Astrocyte of the cerebellum (primary cell): ENCODE results near the gene NOVA2.

ENCODE experiments used
- DNase-seq: peaks from one replicate; pipeline ENCODE4 v3.0.0-alpha.2; 2011; ENCODE audit warnings: low read depth
- H3K4me3 ChIP-seq: 2 replicates; pipeline ENCODE4 v1.5.1; 2011; ENCODE audit warnings: mild to moderate bottlenecking, low read depth, low read length, moderate library complexity
- in situ Hi-C: cut with HindIII; loops from 2 replicates; pipeline ENCODE4 v1.10.0; 2017; ENCODE audit warnings: low sequenced_read_pairs
- TF ChIP-seq, protein P1 (sequence below): IDR thresholded peaks from 2 replicates; pipeline ENCODE4 v1.5.1; 2012; ENCODE audit warnings: low read length, low read depth, moderate library complexity, mild to moderate bottlenecking; ENCODE audit errors: missing control alignments

Gene NOVA2

DNA sequence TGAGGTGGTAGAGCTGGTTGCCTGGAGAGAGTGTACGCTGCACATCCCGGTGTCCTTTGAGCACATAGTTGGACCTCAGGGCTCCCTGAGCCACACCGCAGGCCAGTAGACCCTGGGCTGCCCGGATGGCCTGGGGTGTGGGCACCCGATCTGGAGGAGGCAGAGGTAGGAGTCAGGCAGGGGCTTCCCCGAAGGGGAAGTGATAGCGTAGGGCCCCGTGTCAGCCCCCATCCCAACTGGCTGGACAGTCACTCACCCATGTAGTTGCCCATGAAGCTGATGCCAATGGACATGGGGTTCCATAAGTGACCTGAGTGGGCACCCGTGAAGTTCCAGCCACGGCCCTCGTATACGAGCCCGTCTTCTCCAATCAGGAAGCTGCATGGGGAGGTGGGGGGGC, 45.6 kb upstream of the NOVA2 start:
- DNase-seq = no peak
- TF ChIP-seq, protein P1, sequence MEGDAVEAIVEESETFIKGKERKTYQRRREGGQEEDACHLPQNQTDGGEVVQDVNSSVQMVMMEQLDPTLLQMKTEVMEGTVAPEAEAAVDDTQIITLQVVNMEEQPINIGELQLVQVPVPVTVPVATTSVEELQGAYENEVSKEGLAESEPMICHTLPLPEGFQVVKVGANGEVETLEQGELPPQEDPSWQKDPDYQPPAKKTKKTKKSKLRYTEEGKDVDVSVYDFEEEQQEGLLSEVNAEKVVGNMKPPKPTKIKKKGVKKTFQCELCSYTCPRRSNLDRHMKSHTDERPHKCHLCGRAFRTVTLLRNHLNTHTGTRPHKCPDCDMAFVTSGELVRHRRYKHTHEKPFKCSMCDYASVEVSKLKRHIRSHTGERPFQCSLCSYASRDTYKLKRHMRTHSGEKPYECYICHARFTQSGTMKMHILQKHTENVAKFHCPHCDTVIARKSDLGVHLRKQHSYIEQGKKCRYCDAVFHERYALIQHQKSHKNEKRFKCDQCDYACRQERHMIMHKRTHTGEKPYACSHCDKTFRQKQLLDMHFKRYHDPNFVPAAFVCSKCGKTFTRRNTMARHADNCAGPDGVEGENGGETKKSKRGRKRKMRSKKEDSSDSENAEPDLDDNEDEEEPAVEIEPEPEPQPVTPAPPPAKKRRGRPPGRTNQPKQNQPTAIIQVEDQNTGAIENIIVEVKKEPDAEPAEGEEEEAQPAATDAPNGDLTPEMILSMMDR = no peak
- in situ Hi-C loops = no loop called here
- no peak overlapping the region for H3K4me3 ChIP-seq

DNA sequence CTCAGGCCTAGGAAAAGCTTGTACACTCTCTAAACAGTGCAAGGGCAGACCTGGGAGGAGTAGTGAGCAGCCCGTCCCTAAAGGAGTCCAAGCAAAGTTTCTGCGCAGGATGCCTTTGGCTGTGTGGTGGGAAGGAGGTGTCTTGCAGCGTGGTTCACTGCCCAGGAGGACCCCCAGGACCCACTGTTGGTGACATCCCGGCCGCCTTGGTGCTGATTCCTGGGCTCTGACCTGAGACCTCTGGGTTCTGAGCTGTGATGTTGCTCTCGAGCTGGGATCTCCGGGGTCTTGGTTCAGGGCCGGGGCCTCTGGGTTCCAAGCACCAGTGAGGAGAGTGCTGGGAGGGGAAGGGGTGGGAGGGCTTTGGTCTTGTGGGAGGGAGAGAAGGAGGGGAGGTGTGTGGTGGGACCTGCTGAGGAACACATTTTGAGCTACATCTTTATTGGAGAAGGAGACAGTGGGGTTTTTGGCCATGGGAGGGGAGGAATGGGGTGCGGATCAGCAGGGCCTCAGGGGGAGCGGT, 45.1 kb upstream of the NOVA2 start:
- DNase-seq = no peak
- in situ Hi-C loops = no loop called here
- TF ChIP-seq, protein P1 = no peak
- no peak overlapping the region for H3K4me3 ChIP-seq

DNA sequence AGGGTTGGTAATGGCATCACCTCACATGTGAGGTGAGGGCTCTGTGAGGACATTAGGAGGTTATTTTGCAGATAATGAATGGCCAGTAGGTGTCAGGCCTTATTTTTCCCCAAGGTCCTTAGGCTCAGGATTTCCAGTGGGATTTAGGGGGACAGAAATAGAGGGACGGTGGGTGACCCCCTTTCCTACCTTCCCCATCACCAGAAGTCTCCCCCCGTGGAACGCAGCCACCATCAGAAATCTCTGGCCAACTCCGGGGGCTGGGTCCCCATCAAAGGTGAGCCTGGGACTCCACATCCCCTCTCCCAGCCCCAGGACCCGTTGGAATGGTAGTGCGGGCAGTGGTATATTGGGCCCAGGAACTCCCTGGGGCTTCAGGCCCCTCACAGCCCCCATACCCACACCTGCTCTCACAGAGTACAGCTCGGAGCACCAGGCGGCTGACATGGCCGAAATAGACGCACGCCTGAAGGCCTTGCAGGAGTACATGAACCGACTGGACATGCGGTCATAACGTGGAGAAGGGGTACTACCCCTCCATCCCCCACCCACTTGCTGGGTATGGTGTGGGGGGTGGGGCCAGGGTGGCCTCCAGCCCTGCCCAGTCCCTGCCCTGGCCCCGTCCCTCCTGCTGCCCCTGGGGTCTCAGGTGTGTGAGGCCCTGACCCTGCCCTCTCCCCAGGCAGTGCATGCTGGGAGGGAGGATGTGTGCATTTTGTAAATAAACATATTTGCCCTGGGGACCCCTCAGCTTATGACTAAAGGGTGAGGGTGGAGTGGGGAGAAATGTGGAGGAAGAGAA, 44.4 kb upstream of the NOVA2 start:
- in situ Hi-C loops = no loop called here
- TF ChIP-seq, protein P1 = no peak
- H3K4me3 ChIP-seq = no peak overlapping the region
- DNase-seq = no peak

DNA sequence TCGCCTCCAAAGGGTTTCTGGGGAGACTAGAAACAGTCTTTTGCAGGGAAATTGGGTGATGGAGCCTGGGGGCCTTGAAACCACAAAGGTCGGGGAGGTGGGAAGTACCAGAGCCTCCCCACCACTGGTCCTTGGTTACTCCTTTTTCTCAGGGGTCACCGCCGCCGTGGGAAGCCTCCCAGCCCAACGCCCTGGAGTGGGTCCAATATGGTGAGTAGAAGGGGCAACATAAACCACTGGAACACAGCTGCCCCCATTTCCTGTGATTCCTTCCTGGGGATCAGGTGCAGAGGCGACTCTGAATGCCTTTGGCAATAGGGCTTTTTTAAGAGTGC, 43.4 kb upstream of the NOVA2 start:
- TF ChIP-seq, protein P1 = no peak
- in situ Hi-C loops = no loop called here
- no peak for DNase-seq
- no peak overlapping the region for H3K4me3 ChIP-seq

DNA sequence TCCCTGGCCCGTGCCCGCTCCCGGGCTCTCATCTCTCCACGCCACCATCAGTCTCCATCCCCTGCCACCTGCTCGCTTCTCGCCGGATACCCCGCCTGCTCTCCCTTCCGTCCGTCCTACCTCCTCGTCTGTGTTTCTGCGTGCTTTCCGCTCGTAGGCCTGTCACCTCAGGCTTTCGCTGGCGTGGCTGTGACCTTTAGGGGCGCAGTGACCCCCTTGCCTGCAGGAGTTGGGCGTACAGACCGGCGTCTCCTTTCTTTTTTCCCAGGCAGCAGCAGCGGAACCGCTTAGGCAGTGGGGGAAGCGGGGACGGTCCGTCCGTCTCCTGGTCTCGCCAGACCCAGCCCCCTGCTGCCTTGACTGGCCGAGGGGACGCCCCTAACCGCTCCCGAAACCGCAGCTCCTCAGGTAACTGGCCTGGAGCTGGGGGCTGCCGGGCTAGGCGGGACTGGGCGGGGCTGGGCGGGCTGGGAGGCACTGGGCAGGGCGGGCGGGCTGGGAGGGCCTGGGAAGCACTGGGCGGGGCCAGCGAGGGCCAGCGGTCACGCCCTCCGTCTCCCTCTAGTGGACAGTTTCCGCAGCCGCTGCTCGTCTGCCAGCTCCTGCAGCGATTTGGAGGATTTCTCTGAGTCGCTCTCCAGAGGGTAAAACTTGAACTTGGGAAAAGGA, 42.9 kb upstream of the NOVA2 start:
- in situ Hi-C loops = no loop called here
- DNase-seq = peak; percentile 62
- H3K4me3 ChIP-seq = peak overlapping the region; percentile 36

DNA sequence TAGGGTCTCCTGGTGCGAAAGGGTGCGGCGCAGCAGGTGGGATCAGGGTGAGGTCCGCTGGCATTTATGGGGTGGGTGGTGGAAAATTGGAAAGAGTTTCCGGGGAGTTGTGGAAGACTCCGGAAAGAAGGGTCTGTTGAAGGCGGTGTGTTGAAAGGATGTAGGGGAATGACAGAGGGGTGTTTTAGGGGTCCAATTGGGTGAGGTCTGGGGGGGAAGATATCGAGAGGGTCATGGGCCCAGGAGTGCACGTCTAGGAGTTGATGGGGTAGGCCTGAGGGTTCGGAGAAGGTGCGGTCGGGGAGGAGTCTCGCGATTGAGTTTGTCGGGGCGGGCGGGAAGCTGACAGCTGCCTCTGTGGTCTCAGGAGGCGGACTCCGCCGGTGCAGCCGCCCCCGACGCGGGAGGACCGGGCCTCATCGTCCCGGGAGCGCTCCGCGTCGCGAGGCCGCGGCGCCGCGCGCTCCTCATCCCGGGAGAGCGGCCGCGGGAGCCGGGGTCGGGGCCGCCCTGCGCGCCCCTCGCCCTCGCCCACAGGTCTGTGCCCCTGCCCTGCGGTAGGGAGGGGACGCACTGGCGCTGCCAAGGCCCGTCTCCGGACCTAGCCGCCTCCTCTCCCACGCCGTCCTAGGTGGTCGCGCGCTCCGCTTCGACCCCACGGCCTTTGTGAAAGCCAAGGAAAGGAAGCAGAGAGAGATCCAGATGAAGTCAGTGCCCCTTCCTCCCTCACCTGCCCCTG, 42.2 kb upstream of the NOVA2 start:
- in situ Hi-C loops = no loop called here
- DNase-seq = no peak
- TF ChIP-seq, protein P1 = no peak
- H3K4me3 ChIP-seq = peak overlapping the region; percentile 36

More for the DNA sequence above, 42.9 kb upstream of the NOVA2 start:
- TF ChIP-seq, protein P1 = peak; percentile 78
